Astrocyte of the cerebellum (primary cell): ENCODE measurements around the gene PCSK9.
"Not testable (repeated sequence)": the region's sequence is repeated elsewhere in the genome, so short reads cannot be mapped to it uniquely, and the experiment has no call there.

Source experiments
- DNase-seq: peaks from one replicate; pipeline ENCODE4 v3.0.0-alpha.2; 2011; ENCODE audit warnings: low read depth
- H3K4me3 ChIP-seq: 2 replicates; pipeline ENCODE4 v1.5.1; 2011; ENCODE audit warnings: mild to moderate bottlenecking, low read depth, low read length, moderate library complexity
- in situ Hi-C: cut with HindIII; loops from 2 replicates; pipeline ENCODE4 v1.10.0; 2017; ENCODE audit warnings: low sequenced_read_pairs
- TF ChIP-seq, protein P1 (sequence below): IDR thresholded peaks from 2 replicates; pipeline ENCODE4 v1.5.1; 2012; ENCODE audit warnings: low read length, low read depth, moderate library complexity, mild to moderate bottlenecking; ENCODE audit errors: missing control alignments

PCSK9 gene

GRCh38 chr1:55103891-55104290 is 64.5 kb downstream of the PCSK9 start:
- DNase-seq = no peak
- TF ChIP-seq, protein P1, sequence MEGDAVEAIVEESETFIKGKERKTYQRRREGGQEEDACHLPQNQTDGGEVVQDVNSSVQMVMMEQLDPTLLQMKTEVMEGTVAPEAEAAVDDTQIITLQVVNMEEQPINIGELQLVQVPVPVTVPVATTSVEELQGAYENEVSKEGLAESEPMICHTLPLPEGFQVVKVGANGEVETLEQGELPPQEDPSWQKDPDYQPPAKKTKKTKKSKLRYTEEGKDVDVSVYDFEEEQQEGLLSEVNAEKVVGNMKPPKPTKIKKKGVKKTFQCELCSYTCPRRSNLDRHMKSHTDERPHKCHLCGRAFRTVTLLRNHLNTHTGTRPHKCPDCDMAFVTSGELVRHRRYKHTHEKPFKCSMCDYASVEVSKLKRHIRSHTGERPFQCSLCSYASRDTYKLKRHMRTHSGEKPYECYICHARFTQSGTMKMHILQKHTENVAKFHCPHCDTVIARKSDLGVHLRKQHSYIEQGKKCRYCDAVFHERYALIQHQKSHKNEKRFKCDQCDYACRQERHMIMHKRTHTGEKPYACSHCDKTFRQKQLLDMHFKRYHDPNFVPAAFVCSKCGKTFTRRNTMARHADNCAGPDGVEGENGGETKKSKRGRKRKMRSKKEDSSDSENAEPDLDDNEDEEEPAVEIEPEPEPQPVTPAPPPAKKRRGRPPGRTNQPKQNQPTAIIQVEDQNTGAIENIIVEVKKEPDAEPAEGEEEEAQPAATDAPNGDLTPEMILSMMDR = no peak
- in situ Hi-C loops = no loop called here
- no peak overlapping the region for H3K4me3 ChIP-seq

GRCh38 chr1:55107101-55107500 is 67.8 kb downstream of the PCSK9 start:
- TF ChIP-seq, protein P1 = no peak
- no peak for DNase-seq
- in situ Hi-C loops = no loop called here
- H3K4me3 ChIP-seq = no peak overlapping the region

DNA sequence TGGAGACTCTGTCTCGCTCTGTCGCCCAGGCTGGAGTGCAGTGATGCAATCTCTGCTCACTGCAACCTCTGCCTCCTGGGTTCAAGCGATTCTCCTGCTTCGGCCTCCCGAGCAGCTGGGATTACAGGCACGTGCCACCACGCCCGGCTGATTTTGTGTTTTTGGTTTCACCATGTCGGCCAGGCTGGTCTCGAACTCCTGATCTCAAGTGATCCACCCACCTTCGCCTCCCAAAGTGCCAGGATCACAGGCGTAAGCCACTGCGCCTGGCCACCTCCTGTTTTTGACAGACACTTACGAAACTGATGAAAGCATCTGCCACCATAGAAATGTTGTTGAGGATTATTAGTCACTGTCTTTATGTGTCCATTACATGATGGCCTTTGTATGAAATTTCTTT is 69.7 kb downstream of the PCSK9 start:
- DNase-seq, in situ Hi-C loops, H3K4me3 ChIP-seq: not testable (repeated sequence)
